Activated CD8-positive, alpha-beta memory T cell treated with anti-CD3 and anti-CD28 coated beads for 1 hour (primary cell): ENCODE data around the gene PLSCR3.

Experiments used
- DNase-seq, 2 donors: peaks; one replicate each; pipeline ENCODE4 v3.0.0-alpha.2; 2020; ENCODE audit warnings: low read depth in 1 of 2; ENCODE audit errors: extremely low read depth in 1 of 2

PLSCR3 gene

GRCh38 chr17:7407082-7407481 lies 12.8 kb upstream of the PLSCR3 start:
- no peak for DNase-seq

DNA sequence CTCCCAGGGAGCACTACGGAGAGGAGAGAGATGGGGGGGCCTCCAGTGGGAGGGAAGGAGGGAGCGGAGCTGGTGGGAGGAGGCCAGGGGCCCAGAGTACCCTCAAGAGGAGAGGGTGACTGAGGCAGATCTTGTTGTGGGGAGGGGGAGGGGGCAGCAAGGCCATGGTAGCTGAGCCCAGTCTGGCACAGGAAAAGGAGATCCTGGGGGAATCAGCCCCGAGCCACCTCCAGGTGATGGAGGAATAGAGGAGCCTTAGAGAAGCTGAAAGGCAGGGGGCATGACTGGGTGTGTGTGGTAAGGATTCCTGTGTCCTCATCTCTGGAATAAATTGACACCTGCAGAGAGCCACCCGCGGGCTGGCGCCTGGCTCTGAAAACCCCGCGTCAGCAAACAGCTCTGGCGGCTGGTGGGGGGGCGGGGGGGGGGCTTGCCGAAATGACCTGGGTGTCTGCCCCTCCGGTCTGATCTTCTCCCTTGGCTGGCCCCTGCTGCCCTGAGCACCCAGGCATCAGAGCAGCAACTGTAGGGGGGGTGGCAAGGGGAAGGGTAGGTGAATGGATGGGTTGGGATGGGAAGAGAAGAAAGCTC lies 12.0 kb upstream of the PLSCR3 start:
- no peak for DNase-seq

DNA sequence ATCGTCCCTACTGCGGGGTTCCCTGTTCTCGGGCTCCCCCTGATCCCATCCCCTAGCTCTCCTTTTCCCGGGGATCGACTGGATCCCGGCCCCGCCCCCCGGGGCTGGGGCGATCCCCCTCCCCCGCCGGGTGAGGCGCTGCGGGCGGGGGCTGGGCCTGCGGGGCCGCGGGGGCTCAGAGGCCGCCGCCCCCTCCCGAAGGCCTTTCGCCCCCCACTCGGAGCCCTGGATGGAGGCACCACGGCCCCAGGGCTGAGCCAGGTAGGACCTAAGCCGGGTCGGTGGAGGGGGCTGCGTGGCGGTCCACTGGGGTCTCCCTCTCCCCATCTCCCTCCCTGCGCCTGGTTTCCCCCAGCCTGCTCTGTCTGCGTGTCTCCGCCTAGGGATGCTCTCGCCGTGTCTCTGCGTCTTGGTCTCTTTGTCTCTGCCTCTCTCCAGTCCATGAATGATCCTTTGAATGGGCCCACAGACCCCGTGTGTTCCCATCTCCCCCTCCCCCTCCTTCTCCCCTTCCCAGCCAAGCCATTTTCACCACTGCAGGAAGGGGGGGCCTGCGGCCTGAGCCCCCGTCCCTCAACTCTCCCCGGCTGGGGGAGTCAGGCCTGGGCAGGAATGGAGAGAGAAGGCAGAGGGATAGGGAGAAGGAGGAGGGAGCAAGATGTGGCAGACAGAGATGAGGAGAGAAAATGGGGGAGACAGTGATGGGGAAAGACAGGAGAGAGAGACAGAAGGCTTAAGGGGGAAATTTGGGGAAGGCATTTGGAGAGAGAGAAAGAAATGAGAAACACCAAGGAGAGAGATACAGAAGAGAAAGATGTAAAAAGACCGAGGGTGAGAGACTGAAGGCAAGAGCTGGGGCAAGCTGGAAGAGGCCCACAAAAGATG lies 11.3 kb upstream of the PLSCR3 start:
- DNase-seq, result no peak

GRCh38 chr17:7404737-7405349 lies 10.5 kb upstream of the PLSCR3 start:
- DNase-seq, result peak; percentile 41 to 65

DNA sequence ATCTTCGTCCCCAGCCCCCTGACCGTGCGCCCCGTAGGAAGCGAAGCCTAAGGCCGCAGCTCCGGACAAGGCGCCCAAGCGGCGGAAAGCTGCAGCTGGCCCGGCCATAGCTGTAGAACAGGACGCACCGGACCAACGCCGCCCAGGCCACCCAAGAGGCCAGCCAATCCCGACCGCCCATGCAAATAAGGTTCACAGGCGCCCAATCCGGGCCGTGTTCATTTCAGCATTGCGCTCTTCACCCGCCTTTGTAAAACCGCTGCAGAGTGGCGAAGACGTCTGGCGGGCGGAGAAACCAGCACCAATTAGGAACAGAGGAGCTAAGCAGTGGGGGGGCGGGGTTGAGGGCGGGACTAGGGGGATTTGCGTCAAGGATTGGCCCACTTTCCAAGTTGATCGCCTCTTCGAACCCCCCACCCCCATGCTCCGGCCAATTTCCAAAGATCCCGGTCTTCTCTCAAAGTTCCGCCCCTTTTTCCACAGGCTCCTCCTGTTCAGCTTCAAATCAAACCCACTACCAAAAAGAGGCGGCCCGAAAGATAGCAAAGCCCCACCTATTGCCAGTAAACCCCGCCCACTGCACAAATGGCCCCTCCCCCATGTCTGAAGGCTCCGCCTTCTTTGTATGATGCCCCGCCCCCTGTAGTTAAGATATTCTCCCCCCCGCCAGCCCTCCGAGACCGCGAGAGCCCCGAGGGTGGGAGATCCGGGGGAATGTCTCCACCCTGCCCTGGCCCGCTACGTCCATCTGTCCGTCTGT lies 9.8 kb upstream of the PLSCR3 start, which contains the start of gene TMEM256:
TSS of gene TMEM256 (minus strand) at position 121 of the 760 bp plus-strand sequence. CDS start at position 108, 13 bp downstream.
- peak; percentile 87 to 90 for DNase-seq

DNA sequence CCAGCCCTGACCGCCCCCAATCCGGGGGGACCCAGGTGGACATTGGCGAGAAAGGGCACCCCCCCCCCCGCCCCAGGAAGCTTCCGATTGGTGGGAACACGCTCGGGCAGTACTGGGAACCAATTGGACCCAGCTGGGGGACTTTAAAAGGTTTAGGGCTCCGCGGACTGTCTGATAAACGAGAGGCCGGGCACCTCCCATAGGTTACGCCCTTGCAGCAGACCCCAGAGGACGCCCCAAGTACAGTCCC lies 9.3 kb upstream of the PLSCR3 start:
- no peak for DNase-seq

DNA sequence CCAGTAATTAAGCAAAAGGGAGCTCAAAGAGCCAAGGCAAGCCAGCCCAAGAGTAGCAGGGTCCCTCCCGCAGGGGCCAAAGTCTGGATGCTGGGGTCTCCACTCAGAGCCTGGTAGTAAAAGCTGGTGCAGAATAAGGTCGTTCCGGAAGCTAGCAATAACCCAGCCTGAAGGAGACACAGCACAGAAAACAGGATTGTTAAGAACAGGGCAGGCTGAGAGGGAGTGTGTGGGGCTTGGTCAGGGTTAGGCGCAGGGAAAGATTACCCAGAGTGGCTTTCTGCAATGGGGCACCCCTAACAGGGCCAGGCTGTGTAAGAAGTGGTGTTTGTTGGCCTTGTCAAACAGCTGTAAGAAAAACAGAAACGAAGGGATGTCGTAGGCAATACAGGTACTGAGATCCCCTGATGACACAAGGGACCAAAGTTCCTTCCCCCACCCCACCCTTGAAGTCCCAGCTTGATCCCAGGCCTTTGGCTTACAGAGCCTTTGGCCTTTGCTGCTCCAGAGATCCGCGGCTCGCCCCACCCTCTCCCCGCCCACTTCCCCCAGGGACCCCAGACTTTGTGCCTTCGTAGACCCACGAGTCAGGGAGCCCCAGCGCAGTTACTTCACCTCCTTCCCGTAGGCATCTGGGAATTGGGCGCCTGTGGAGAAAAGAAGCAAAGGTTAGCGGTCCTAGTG lies 8.9 kb upstream of the PLSCR3 start:
- DNase-seq, result no peak

- no peak for DNase-seq
Measured at GRCh38 chr17:7398612-7399011, 4.3 kb upstream of the PLSCR3 start.

DNA sequence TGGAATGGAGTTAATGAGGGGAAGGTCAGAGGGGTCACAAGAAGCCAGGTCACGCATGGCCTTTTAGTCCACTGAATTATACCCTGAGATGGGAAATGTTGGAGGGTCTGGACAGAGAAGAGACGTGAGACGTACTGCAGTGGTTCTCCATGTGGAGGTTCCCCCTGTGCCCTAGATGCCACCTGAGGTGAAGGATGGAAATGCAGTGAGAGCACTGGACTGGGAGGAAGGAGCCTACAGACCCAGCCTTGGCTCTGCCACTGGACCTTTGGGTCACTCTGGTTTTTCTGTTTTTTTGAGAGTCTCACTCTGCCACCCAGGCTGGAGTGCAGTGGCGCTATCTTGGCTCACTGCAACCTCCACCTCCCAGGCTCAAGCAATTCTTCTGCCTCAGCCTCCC lies 1.8 kb upstream of the PLSCR3 start:
- DNase-seq, result no peak

- peak; percentile 49 to 51 for DNase-seq
Measured at GRCh38 chr17:7393613-7394451, 493 bp downstream of the PLSCR3 start.

GRCh38 chr17:7392696-7393612 lies 1.4 kb downstream of the PLSCR3 start:
- no peak for DNase-seq

DNA sequence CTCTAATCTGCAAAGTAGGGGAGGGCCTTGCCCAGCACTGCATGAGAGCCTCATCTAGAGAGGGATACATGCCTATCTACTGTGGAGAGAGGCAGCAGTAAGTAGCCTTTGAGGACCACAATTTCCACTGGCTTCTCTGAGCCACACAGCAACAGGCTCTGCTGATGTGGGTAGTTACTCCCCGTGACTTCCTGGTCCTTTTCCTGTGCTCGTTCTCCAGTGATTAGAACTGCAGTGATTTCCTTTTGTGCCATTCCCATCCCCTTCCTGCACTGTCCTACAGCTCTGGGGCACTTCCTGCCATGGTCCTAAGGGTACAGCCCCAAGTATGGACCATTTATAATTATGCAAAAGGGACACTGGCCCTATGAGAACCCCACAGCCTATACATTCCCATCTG lies 3.0 kb downstream of the PLSCR3 start:
- no peak for DNase-seq

GRCh38 chr17:7389924-7390910 lies 4.1 kb downstream of the PLSCR3 start:
- no peak for DNase-seq

- DNase-seq, result no peak
Measured at GRCh38 chr17:7388856-7389255, 5.5 kb downstream of the PLSCR3 start.

DNA sequence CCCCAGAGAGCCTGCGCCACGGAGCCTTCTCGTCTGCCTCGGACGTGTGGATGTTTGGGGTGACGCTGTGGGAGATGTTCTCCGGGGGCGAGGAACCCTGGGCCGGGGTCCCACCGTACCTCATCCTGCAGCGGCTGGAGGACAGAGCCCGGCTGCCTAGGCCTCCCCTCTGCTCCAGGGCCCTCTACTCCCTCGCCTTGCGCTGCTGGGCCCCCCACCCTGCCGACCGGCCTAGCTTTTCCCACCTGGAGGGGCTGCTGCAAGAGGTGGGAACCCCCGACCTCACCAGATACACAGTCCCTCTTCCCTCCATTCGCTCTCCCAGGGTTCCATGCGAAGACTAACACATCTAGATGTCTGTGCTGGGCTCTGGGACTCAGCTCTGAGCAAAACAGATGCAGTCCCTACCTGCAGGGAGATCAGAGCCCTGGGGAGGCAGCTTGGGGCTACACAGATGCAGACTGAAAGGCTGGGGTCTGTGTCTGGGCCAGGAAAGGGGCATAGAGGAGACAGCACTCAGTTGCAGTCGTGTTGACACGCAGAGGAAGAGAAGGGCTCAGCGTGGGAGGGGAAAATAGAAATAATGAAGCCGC lies 9.7 kb downstream of the PLSCR3 start:
- no peak for DNase-seq

DNA sequence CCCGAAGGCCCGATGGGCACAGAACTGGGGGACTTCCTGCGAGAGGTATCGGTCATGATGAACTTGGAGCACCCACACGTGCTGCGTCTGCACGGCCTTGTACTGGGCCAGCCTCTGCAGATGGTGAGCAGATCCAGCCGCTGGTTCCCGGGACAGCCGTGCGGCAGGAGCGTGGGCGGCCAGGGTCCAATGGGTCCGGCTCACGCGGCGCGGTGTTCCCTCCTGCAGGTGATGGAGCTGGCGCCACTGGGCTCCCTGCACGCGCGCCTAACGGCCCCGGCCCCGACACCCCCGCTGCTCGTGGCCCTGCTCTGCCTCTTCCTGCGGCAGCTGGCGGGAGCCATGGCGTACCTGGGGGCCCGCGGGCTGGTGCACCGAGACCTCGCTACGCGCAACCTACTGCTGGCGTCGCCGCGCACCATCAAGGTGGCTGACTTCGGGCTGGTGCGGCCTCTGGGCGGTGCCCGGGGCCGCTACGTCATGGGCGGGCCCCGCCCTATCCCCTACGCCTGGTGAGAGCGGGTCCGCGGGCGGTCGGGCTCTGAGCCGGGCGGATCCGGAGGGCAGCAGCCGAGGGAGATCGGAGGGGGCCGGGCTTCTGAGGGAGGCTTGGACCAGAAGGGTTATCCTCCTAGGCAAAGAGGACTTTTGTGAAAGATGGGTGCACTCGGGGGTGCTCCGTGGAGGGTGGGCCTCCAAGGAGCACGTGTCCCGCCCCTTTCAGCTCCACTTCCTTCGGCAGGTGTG lies 10.4 kb downstream of the PLSCR3 start:
- DNase-seq, result peak; percentile 44 to 62

DNA sequence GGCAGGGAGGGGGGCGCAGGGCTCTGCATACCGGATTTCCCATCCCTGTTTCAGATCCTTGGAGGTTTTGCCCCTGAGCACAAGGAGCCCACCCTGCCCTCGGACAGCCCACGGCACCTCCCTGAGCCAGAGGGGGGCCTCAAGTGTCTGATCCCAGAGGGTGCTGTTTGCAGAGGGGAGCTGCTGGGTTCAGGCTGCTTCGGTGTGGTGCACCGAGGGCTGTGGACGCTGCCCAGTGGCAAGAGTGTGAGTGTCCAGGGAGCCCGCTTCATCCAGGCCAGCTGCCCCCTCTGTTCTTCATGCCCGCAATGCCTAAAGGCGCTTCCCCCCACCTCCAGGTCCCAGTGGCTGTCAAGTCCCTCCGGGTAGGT lies 11.0 kb downstream of the PLSCR3 start:
- no peak for DNase-seq
